DMS79 (cell line): ENCODE results near the gene TRIOBP.
"Not testable (repeated sequence)": the region's sequence is repeated elsewhere in the genome, so short reads cannot be mapped to it uniquely, and the experiment has no call there.

ENCODE experiments used
- DNase-seq: peaks from one replicate; lab custom pipeline; 2025; lab: John Stamatoyannopoulos, UW

Gene TRIOBP

DNA sequence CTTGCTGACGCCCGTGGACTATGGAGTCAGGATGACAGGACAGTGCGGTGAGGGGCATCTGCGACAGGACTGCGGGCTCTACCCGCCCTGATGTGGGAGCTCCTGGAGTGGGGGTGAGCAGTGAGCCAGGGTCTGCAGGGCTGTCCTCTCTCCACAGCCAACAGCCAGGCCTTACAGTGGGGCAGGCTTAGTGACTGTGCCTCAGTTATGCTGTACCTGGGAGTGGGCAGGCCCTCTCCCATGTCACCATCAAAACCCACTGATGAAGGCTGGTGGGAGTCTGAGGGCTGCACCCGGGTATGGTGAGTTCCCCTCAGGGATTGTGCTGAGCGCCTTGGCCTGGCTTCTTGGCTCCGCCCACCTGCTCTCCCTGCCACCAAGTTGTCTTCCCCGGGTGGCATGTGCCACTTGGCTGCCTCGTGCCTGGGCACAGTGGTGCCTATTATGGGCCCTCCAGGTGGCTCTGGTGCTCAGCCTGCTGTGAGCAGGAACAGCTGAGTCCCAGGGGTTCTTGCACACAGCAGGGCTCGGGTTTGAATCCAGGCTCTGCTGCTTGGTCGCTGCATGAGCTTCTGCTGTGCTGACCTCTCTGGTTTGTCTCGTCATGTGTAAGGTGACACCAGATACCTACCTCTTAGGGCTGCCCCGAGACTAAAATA lies 4.1 kb upstream of the TRIOBP start:
- no peak for DNase-seq

DNA sequence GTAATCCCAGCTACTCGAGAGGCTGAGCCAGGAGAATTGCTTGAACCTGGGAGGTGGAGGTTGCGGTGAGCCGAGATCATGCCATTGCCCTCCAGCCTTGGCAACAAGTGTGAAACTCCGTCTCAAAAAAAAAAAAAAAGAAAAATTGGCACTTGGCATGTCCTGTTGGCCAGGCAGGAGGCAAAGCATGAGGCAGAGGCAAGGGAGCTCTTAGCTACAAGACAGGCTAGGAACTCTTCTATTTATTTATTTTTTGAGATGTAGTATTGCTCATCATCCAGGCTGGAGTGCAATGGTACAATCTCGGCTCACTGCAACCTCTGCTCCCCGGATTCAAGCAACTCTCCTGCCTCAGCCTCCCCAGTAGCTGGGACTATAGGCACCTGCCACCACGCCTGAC lies 2.7 kb upstream of the TRIOBP start:
- not testable (repeated sequence) for DNase-seq

DNA sequence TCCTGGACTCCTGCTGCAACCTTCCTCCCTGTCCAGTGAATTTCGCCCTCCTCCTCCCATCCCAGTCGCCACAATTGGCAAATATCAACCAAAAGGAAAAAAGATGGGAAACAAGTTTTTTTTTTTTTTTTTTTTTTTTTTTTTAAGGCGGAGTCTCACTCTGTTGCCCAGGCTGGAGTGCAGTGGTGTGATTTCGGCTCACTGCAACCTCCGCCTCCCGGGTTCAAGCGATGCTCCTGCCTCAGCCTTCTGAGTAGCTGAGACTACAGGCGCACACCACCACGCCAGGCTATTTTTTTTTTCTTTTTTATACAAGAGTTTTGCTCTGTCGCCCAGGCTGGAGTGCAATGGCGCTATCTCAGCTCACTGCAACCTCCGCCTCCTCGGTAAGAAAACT lies 590 bp upstream of the TRIOBP start:
- DNase-seq: not testable (repeated sequence)

DNA sequence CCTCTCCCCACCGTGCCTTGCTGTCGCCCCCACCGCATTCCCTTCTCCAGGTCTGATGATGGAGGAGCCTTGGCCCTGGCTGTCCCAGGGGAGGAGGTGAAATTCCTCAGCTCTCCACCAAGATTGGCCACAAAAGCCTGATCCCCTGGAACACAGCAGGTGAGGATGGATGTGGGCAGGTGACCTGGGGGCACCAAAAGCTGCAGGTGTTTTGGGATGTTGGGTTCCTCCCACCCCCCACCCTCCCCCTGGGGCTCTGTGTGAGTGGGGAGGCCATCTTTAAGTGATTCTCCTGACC lies 639 bp downstream of the TRIOBP start:
- no peak for DNase-seq

DNA sequence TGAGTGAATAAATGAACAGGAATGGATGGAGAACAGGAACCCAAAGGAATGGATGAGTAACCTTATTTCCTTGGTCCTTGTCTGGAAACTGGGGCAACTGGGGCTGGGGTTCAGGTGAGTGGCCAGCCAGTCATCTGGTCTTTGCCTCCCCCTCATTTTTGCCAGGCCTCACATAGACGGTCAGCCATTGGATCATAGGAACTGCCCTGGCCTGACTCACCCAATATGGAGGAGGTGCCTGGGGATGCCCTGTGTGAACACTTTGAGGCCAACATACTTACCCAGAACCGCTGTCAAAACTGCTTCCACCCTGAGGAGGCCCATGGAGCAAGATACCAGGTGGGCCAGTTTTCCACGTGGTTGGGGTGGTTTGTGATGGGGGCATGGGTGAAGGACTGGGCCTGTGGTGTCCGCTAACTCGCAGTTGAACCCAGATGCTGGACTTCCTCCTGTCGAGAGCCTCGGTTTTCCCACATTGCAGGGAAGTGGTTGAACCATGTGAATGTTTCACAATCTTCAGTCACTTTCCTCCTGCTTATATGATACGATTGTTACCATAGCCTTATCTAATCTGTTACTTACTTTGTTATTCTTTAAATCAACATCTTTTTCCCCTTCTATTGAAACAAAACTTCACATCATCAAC lies 4.4 kb downstream of the TRIOBP start:
- DNase-seq: no peak

DNA sequence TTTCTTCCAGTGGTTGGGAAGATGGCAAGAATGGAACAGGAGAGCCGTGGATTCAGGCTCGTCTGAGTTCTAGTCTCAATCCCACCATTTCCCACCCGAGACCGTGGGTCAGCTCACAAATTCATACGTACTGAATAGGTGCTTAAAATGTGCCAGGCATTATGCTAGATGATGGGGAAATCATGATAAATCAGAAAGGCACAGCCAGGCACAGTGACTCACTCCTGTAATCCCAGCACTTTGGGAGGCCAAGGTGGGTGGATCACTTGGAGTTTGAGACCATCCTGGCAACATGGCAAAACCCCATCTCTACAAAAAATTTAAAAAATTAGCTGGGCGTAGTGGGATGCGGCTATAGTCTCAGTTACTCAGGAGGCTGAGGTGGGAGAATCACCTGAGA lies 7.1 kb downstream of the TRIOBP start:
- DNase-seq: no peak

DNA sequence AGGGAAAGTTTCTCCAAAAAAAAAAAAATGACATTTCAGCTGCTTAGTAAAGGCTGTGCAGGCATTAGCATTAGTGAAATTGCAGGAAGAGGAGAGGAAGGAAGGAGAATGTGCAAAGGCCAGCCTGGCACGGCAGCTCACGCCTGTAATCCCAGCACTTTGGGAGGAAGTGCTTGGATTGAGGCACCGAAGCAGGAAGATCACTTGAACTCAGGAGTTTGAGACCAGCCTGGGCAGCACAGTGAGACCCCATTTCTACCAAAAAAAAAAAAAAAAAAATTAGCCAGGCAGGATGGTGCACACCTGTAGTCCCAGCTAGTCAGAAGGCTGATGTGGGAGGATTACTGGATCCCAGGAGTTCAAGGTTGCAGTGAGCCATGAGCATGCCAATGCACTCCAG lies 7.8 kb downstream of the TRIOBP start:
- DNase-seq: no peak

DNA sequence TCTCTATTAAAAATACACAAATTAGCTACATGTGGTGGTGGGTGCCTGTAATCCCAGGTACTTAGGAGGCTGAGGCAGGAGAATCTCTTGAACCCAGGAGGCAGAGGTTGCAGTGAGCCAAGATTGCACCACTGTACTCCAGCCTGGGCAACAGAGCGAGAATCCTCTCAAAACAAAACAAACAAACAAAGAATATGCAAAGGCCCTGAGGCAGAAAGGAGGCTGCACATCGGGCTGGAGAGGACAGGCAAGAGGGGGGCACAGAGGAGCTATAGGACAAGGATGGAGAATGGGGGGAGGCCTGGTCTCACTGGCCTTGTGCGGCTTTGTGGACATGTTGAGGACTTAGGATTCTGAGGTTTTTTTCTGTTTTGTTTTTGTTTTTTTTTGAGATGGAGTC lies 8.4 kb downstream of the TRIOBP start:
- DNase-seq: no peak

DNA sequence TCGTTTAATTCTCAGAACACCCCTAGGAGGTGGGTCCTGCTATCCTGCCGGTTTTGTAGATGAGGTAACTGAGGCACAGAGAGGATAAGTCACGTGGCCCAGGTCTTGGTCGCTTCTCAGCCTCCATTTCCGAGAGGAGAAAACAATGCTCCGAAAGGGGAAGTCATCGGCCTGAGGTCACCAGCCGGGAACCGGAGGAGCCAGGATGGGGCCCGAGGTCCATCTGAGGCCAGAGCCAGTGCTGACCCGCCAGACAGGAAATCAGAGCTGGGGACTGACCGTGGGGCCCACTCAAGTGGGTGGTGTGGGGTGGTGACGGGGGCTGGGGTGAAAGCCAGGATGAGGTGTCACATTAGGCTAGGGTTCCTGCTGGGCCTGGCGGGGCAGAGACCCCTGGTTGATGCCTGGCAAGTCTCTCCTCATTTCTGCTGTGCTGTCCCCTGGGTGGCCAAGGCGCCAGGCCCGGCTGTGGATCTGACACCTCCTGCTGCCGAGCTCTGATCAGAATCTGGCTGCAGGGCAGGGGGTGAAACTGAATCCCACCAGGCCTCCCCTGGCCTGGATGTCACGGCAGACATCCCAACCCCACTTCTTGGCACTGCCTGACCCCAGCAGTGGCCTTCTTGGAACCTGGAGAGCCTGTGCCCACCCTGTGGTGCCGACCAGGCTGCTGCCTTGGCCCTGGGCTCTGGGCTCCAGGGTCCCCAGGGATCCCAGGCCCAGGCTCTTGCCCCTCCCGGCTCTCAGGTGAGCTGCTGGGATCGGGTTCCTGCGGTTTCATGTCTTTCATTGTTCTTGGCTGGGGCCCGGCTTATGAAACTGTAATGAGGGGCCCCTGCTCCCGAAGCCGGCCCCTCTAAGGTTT lies 12.0 kb downstream of the TRIOBP start:
- DNase-seq: no peak

DNA sequence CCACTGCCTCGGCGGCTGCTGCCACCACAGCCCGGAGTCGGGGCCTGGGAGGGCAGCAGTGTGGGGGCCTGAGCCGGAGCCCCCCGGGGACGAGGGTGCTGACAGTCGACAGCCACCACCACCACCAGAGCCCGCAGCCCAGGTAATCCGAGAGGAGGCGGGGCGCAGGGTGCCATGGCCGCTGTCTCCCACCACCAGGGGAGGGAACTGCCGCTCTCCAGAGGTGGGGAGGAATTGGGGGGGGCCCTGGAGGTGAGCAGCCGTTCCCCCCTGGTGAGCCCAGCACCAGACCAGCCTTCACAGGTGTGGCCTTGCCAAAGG lies 12.6 kb downstream of the TRIOBP start:
- DNase-seq: no peak

DNA sequence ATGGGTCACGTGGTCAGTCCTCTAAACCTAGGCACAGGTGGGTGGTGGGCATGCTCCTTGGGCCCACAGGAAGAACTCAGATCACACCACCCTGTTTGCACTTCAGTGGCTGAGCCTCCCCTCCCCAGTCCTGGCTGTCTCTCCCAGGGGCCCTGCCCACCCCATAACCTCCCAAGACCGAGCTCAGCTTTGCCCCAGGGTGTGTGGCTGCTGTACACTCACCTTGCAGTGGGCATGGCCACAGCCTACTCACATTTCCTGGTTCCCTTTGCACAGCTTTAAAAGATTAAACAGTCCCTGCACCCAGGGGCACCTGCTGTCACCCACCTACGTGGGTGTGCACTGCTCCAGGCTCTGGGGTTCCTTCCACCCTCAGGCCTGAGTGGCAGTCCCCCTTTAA lies 13.8 kb downstream of the TRIOBP start:
- no peak for DNase-seq

DNA sequence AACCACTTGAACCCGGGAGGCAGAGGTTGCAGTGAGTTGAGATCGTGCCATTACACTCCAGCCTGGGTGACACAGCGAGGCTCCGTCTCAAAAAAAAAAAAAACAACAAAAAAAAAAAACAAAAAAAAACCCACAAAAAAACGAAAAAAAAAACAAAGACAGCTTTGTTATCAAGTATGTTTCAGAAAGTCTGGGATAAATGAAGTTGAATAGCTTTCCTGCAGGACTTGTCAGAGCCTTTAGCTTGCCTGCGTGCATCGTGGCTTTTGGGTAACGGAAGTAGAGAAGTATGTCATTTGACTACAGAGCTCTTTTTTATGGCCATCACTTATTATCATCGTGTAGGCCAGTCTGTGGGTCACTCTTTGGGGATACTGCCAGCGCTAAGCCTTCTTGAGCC lies 14.6 kb downstream of the TRIOBP start:
- DNase-seq: no peak

DNA sequence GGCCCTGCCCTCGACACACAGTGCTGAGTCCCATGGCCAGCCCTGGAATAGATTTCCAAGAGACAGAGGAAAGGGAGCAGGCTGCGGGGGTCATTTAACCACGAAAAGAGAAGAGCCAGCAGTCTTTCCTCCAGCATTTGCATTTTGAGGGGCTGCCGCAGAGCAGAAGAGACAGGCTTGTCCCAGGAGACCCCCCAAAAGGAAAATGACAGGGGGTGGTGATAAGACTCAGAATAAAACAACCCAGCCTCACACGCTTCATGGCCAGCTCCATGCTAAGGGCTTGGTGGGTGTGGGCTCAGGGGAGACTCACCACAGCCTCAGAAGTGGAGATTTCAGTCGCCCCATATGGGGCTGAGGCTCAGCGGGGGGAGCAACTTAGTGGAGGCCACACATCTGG lies 16.9 kb downstream of the TRIOBP start:
- no peak for DNase-seq

DNA sequence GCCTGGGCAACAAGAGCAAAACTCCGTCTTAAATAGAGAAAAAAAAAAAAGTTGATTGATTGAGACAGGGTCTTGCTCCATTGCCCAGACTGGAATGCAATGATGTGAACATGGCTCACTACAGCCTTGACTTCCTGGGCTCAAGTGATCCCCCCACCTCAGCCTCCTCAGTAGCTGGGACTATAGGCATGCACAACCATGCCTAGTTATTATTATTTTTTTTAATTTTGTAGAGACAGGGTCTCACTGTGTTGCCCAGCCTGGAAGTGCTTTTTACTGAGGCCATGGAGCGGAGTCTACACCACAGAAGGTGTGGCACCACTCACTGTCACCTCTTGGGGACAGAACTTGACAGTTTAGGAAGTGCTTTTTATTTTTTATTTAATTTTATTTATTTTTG lies 17.8 kb downstream of the TRIOBP start:
- no peak for DNase-seq

DNA sequence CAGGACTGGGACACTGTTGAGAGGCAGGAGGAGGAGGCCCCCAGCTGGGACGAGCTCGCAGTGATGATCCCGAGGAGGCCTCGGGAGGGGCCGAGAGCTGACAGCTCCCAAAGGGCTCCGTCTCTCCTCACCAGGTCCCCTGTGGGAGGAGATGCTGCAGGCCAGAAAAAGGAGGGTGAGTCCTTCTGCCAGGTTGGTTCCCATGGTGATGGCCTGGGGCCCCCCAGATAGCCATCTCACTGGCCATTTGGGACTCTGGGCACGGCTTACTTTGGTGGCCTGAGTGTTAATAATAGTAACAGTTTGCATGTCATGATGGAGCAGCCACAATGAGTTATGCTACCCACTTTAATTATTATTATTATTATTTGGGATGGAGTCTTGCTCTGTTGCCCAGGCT lies 18.9 kb downstream of the TRIOBP start:
- DNase-seq: no peak

DNA sequence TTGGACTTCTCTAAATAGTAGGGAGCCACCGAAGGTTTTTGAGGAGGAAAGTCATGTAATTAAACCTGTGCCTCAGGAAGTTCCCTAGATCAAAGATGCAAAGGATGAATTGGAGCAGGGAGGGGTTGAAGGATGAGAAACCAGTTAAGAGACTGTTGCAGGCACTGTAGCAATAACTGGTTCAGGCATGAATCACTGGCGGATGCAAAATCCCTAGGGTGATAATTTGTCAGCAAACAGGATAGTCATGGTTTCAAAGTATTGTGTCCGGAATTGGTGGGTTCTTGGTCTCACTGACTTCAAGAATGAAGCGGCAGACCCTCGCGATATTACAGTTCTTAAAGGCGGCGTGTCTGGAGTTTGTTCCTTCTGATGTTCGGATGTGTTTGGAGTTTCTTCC lies 19.9 kb downstream of the TRIOBP start:
- DNase-seq: no peak

DNA sequence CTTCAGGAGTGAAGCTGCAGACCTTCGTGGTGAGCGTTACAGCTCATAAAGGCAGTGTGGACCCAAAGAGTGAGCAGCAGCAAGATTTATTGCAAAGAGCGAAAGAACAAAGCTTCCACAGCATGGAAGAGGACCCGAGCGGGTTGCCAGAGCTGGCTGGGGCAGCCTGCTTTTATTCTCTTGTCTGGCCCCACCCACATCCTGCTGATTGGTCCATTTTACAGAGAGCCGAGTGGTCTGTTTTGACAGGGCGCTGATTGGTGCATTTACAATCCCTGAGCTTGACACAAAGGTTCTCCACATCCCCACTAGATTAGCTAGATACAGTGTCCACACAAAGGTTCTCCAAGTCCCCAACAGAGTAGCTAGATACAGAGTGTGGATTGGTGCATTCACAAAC lies 20.4 kb downstream of the TRIOBP start:
- DNase-seq: not testable (repeated sequence)

DNA sequence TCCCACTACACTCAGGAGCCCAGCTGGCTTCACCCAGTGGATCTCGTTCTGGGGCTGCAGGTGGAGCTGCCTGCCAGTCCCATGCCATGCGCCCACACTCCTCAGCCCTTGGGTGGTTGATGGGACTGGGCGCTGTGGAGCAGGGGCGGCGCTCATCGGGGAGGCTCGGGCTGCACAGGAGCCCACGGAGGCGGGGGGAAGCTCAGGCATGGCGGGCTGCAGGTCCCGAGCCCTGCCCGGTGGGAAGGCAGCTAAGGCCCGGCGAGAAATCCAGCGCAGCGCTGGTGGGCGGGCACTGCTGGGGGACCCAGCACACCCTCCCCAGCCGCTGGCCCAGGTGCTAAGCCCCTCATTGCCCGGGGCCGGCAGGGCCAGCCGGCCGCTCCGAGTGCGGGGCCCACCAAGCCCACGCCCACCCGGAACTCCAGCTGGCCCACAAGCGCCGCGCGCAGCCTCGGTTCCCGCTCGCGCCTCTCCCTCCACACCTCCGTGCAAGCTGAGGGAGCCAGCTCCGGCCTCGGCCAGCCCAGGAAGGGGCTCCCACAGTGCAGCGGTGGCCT lies 21.0 kb downstream of the TRIOBP start:
- DNase-seq: not testable (repeated sequence)

DNA sequence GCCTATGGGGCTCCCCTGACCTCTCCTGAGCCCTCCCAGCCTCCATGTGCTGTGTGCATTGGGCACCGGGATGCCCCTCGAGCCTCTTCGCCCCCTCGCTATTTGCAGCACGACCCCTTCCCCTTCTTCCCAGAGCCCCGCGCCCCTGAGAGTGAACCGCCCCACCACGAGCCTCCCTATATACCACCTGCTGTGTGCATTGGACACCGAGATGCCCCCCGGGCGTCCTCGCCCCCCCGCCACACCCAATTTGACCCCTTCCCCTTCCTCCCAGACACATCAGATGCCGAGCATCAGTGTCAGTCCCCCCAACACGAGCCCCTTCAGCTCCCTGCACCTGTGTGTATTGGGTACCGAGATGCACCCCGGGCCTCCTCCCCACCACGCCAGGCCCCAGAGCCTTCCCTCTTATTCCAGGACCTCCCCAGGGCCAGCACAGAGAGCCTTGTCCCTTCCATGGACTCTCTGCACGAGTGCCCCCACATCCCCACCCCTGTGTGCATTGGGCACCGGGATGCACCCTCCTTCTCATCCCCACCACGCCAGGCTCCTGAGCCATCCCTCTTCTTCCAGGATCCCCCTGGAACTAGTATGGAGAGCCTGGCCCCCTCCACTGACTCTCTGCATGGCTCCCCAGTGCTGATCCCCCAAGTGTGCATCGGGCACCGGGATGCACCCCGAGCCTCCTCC lies 28.8 kb downstream of the TRIOBP start:
- no peak for DNase-seq

DNA sequence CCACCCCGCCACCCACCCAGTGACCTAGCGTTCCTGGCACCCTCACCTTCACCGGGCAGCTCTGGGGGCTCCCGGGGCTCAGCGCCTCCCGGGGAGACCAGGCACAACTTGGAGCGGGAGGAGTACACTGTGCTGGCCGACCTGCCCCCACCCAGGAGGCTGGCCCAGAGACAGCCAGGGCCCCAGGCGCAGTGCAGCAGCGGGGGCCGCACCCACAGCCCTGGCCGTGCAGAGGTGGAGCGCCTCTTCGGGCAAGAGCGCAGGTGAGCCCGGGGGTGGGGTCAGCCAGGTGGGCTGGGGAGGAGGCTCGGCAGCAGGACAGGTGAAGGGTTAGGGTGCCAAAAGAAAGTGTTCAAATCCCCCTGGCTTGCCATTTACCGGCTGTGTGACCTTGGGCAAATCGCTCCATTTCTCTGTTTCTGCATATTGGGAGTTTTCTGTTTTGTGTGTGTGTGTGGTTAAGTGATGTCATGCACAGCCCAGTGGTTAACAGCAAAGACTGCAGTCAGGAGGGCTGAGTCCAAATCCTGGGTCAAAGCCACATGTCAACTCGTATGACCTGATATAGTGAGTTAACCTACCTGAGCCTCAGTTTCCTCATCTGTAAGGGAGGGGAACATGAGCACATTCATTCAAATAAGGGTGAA lies 29.5 kb downstream of the TRIOBP start:
- DNase-seq: no peak

DNA sequence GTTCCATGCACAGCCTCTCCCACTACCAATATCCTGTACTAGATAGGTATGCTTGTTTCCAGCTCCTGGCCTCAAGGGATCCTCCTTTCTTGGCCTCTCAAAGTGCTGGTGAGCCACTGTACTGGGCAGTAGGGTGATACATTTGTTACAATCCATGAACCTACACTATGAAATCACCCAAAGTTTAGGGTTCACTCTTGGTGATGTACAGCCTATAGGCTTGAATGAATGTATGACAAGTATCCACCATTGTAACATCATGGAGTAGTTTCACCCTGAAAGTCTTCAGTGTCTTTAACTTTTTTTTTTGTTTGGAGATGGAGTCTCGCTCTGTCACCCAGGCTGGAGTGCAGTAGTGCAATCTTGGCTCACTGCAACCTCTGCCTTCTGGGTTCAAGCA lies 31.8 kb downstream of the TRIOBP start:
- no peak for DNase-seq

DNA sequence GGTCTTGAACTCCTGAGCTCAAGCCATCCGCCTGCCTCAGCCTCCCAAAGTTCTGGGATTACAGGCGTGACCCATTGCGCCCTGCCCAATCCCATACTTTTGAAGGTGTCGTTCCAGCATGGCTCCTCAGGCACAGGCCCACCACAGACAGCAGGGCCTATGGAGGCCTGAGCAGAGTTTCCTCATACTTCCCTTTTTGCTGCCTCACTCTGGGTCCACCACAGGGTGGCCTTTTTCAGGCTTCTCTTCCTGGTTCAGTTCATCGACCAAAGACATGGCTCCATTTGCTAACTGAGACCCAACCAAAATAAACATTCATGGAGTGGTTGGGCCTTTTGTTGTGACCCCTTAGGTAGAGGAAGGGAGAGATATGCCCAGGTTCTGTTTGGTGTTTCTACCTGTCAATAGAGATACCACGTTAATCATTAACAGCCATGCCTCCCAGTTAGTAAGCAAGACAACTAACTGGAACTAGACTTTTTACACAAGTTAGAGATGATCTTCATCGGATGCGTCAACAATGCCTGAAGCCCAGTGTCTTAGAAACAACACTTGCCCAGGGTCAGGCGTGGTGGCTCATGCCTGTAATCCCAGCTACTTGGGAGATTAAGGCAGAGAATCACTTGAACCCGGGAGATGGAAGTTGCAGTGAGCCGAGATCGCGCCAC lies 35.1 kb downstream of the TRIOBP start:
- DNase-seq: no peak
